SK-N-SH (cell line): Measurements from ENCODE around the gene HDAC4. TPM values are rescaled to one million over a fixed set of nuclear protein-coding genes. Genes with fewer than 3 reads are reported as not detected.

Experiments
- CTCF ChIA-PET: fragments of 300-600, 350-600 bp; formaldehyde crosslinking; extraction: SDS; loops from one replicate; lab custom pipeline; 2021; lab: Yijun Ruan, JAX
- POLR2A ChIA-PET: fragments of 350-600 bp; sonication (Branson Sonifier 250); formaldehyde crosslinking; extraction: SDS; loops from one replicate; lab custom pipeline; 2020; ENCODE audit warnings: antibody characterized with exemption, inconsistent platforms; lab: Yijun Ruan, JAX
- DNase-seq: peaks from one replicate; pipeline ENCODE4 v3.0.0; 2012
- H2AFZ ChIP-seq: fragments of 200-600 bp; sonication (generic); 2 replicates; pipeline ENCODE4 v1.8.1; 2016; ENCODE audit warnings: antibody characterized with exemption, mild to moderate bottlenecking, low read depth
- H3F3A ChIP-seq: fragments of 200-600 bp; sonication (generic); replicated peaks from 2 replicates; pipeline ENCODE3; 2016; ENCODE audit warnings: antibody characterized with exemption, mild to moderate bottlenecking; ENCODE audit not compliant: insufficient read depth
- H3K27ac ChIP-seq, 2 experiments: fragments of 200-500 bp in 1 of 2; fragments of 200-600 bp in 1 of 2; sonication (Bioruptor generic) in 1 of 2; sonication (generic), shearing (Covaris generic) in 1 of 2; 2 replicates each; pipeline versions ENCODE4 v1.5.1 to v1.6.1; 2014 to 2016; ENCODE audit warnings: low read depth in 2 of 2, inconsistent platforms in 1 of 2, low read length in 1 of 2, mild to moderate bottlenecking in 1 of 2, mixed read lengths in 1 of 2
- H3K27me3 ChIP-seq: fragments of 200-600 bp; sonication (generic), shearing (Covaris generic); 2 replicates; pipeline ENCODE4 v1.6.1; 2016; ENCODE audit warnings: mixed run types; ENCODE audit not compliant: insufficient read depth
- H3K36me3 ChIP-seq, 2 experiments: fragments of 200-500 bp in 1 of 2; fragments of 200-600 bp in 1 of 2; sonication (Bioruptor generic) in 1 of 2; sonication (generic) in 1 of 2; replicated peaks in 1 of 2; 2 replicates each; pipeline versions ENCODE3 to v1.5.1; 2014 to 2016; ENCODE audit warnings: low read length in 1 of 2, mild to moderate bottlenecking in 1 of 2; ENCODE audit not compliant: insufficient read depth in 2 of 2, control insufficient read depth in 1 of 2
- H3K4me1 ChIP-seq, 2 experiments: fragments of 200-500 bp in 1 of 2; fragments of 200-600 bp in 1 of 2; sonication (Bioruptor generic) in 1 of 2; sonication (generic), shearing (Covaris generic) in 1 of 2; 2 replicates each; pipeline versions ENCODE4 v1.5.1 to v1.6.1; 2014 to 2016; ENCODE audit warnings: low read depth in 1 of 2, low read length in 1 of 2, mixed run types in 1 of 2; ENCODE audit not compliant: insufficient read depth in 2 of 2, control insufficient read depth in 1 of 2
- H3K4me2 ChIP-seq: fragments of 200-600 bp; sonication (generic), shearing (Covaris generic); 2 replicates; pipeline ENCODE4 v1.6.1; 2017; ENCODE audit warnings: mixed run types
- H3K4me3 ChIP-seq, 2 experiments: fragments of 200-500 bp in 1 of 2; fragments of 200-600 bp in 1 of 2; sonication (Bioruptor generic) in 1 of 2; sonication (generic), shearing (Covaris generic) in 1 of 2; 2 replicates each; pipeline versions ENCODE4 v1.5.1 to v1.8.1; 2014 to 2016; ENCODE audit warnings: low read depth in 2 of 2, inconsistent platforms in 1 of 2, low read length in 1 of 2, mild to moderate bottlenecking in 1 of 2, mixed read lengths in 1 of 2, moderate library complexity in 1 of 2
- H3K79me2 ChIP-seq: fragments of 200-600 bp; sonication (generic); 2 replicates; pipeline ENCODE4 v1.8.1; 2017; ENCODE audit warnings: mild to moderate bottlenecking; ENCODE audit not compliant: insufficient read depth
- H3K9ac ChIP-seq: fragments of 200-600 bp; sonication (generic); 2 replicates; pipeline ENCODE4 v1.6.1; 2017; ENCODE audit warnings: mixed run types
- H3K9me2 ChIP-seq: fragments of 200-600 bp; sonication (generic); 2 replicates; pipeline ENCODE4 v1.6.1; 2017; ENCODE audit warnings: mixed run types
- H3K9me3 ChIP-seq: fragments of 200-600 bp; sonication (generic); 2 replicates; pipeline ENCODE4 v1.6.1; 2017; ENCODE audit warnings: mixed run types, mild to moderate bottlenecking, moderate library complexity
- H4K20me1 ChIP-seq: fragments of 200-600 bp; sonication (generic); 2 replicates; pipeline ENCODE4 v1.6.1; 2017; ENCODE audit warnings: mild to moderate bottlenecking, mixed run types; ENCODE audit not compliant: insufficient read depth
- EP300 ChIP-seq, 2 experiments: IDR thresholded peaks; 2 replicates each; pipeline versions ENCODE4 v1.4.0 to v1.6.1; 2012; ENCODE audit warnings: borderline replicate concordance in 1 of 2, low read depth in 1 of 2, low read length in 1 of 2
- FOSL2 ChIP-seq: IDR thresholded peaks from 2 replicates; pipeline ENCODE4 v1.4.0; 2012; ENCODE audit warnings: low read depth, mild to moderate bottlenecking, moderate library complexity, borderline replicate concordance
- FOXJ3 ChIP-seq: sonication (generic); formaldehyde crosslinking; IDR thresholded peaks from 2 replicates; pipeline ENCODE4 v1.5.1; 2020; ENCODE audit warnings: mild to moderate bottlenecking, missing genetic modification reagents
- GATA2 ChIP-seq: sonication (generic); formaldehyde crosslinking; IDR thresholded peaks from 2 replicates; pipeline ENCODE4 v1.5.0; 2020; ENCODE audit warnings: mild to moderate bottlenecking, missing genetic modification reagents
- MAX ChIP-seq: IDR thresholded peaks from 2 replicates; pipeline ENCODE4 v1.4.0; 2012; ENCODE audit warnings: low read depth
- MEF2A ChIP-seq: IDR thresholded peaks from 2 replicates; pipeline ENCODE4 v1.4.0; 2012; ENCODE audit warnings: low read depth, borderline replicate concordance
- RAD21 ChIP-seq: IDR thresholded peaks from 2 replicates; pipeline ENCODE4 v1.6.1; 2012; ENCODE audit warnings: mild to moderate bottlenecking, low read length
- RCOR1 ChIP-seq: fragments of 150-350 bp; IDR thresholded peaks from 2 replicates; pipeline ENCODE4 v1.6.1; 2017; ENCODE audit warnings: antibody characterized with exemption, low read length
- SIN3A ChIP-seq: IDR thresholded peaks from 2 replicates; pipeline ENCODE4 v1.6.1; 2012; ENCODE audit warnings: low read depth, mild to moderate bottlenecking, low read length, moderate library complexity, borderline replicate concordance
- TAF1 ChIP-seq: IDR thresholded peaks from 2 replicates; pipeline ENCODE4 v1.6.1; 2012; ENCODE audit warnings: low read depth, mild to moderate bottlenecking, low read length, moderate library complexity, borderline replicate concordance
- USF2 ChIP-seq: fragments of 150-350 bp; IDR thresholded peaks from 2 replicates; pipeline ENCODE4 v1.6.1; 2017; ENCODE audit warnings: antibody characterized with exemption, low read length, low read depth, borderline replicate concordance
- WGBS: methylation state at CpG from one replicate; pipeline ENCODE4 v1.1.6; 2017; ENCODE audit warnings: low lambda C conversion rate; 5-methylcytosine and 5-hydroxymethylcytosine counted together
- polyA plus RNA-seq, 3 experiments: library from polyadenylated mRNA; depleted of rRNA; stranded (reverse); fragments of >200 nt; gene quantifications; 2 replicates each; pipeline ENCODE4 v1.2.3, GENCODE V29; 2012

The HDAC4 gene
- polyA plus RNA-seq, 1 of the 3 experiments (the other 2 are of a cell fraction): 5.5 TPM

GRCh38 chr2:239366740-239367139 lies 34.1 kb downstream of the HDAC4 start:
- H3K79me2 ChIP-seq: peaks cover 5% of the 10 kb centered on the region; the same call in 1 of the 2 replicates
- H3K27ac ChIP-seq: no peak overlapping the region; a peak in 1 of 4 replicates
- POLR2A ChIA-PET: no interaction called here
- H3K9ac ChIP-seq: no peak overlapping the region
- H3K4me3 ChIP-seq: no peak overlapping the region
- H3K4me2 ChIP-seq: no peak overlapping the region
- H3K36me3 ChIP-seq: no peaks in the 10 kb centered on the region
- CTCF ChIA-PET: no interaction called here
- no peaks in the 10 kb centered on the region for H4K20me1 ChIP-seq
- no peaks in the 10 kb centered on the region for H3K9me2 ChIP-seq
- TF ChIP-seq MAX: no peak
- TF ChIP-seq FOSL2: no peak
- TF ChIP-seq GATA2: no peak
- TF ChIP-seq RAD21: no peak
- no peak for TF ChIP-seq RCOR1
- TF ChIP-seq MEF2A: no peak
- no peak for TF ChIP-seq USF2
- no peak for TF ChIP-seq EP300 (IDR thresholded peaks at IDR 0.05; ENCODE audit: borderline replicate concordance in 1 of 2, low read depth in 1 of 2, low read length in 1 of 2)
- no peak for TF ChIP-seq FOXJ3 (CRISPR knock-in tag)
- TF ChIP-seq SIN3A: no peak
- no peak for TF ChIP-seq TAF1
- no peaks in the 10 kb centered on the region for H3F3A ChIP-seq
- WGBS: 99% methylated on average over 12 of the region's 12 CpGs
- H3K4me1 ChIP-seq: peaks cover 0 to 17% of the 10 kb centered on the region in 2 experiments; a peak in 1 of 4 replicates
- H3K27me3 ChIP-seq: no peaks in the 10 kb centered on the region
- no peak overlapping the region for H2AFZ ChIP-seq
- H3K9me3 ChIP-seq: no peaks in the 10 kb centered on the region
- DNase-seq: no peak

GRCh38 chr2:239365782-239366435 lies 34.9 kb downstream of the HDAC4 start:
- Histone ChIP-seq H3K79me2 (peaks cover 10% of the 10 kb centered on the region; the same call in 1 of the 2 replicates), H3K27me3 (no peaks in the 10 kb centered on the region), H3K4me2 (no peak overlapping the region), H3K9me3 (no peaks in the 10 kb centered on the region), H3K9ac (no peak overlapping the region), H3K36me3 (no peaks in the 10 kb centered on the region), H2AFZ (no peak overlapping the region), H3K4me1 (peaks cover 0 to 19% of the 10 kb centered on the region in 2 experiments; a peak in 1 of 4 replicates), H3F3A (no peaks in the 10 kb centered on the region), H3K4me3 (no peak overlapping the region), H4K20me1 (no peaks in the 10 kb centered on the region), H3K9me2 (no peaks in the 10 kb centered on the region), H3K27ac (no peak overlapping the region; a peak in 1 of 4 replicates)
- ChIA-PET POLR2A (no interaction called here), CTCF (no interaction called here)
- 96% methylated on average over 26 of the region's 32 CpGs for WGBS
- no peak for DNase-seq
- TF ChIP-seq FOSL2: no peak
